T-cell (primary cell): ENCODE data around the gene KDM3A. TPM values are rescaled to one million over a fixed set of nuclear protein-coding genes. Genes with fewer than 3 reads are reported as not detected.
A peak's percentile ranks its signal among the peaks of the same experiment; 100 is the strongest.

Experiments
- ATAC-seq, 4 experiments: fragments of 200-7000 bp in 3 of 4; fragments of 150-1000 bp in 1 of 4; cut with Tn5 transposase; replicated peaks in 1 of 4; 1 replicate in 3 of 4; 2 replicates in 1 of 4; pipeline ENCODE4 v1.10.0; 2021; ENCODE audit warnings: moderate library complexity in 3 of 4, mild to moderate bottlenecking in 2 of 4, moderate number of reproducible peaks in 1 of 4
- CTCF ChIA-PET, 2 donors: fragments of 300-600 bp; sonication (Branson Sonifier 250); formaldehyde crosslinking; loops; one replicate each; lab custom pipeline; 2022; ENCODE audit warnings: antibody characterized with exemption in 2 of 2; lab: Charles Lee
- POLR2A ChIA-PET, 2 donors: fragments of 300-600 bp; sonication (Branson Sonifier 250); formaldehyde crosslinking; loops; one replicate each; lab custom pipeline; 2022; ENCODE audit warnings: antibody characterized with exemption in 2 of 2; lab: Charles Lee
- DNase-seq, 35 experiments: peaks; one replicate each; pipeline versions ENCODE4 v3.0.0 to v3.0.0-alpha.2; 2013 to 2023
- H3K27ac ChIP-seq: one replicate; pipeline ENCODE4 v1.5.1; 2013; ENCODE audit warnings: low read length
- H3K27me3 ChIP-seq, 2 experiments: replicated peaks in 1 of 2; 1 replicate in 1 of 2; 2 replicates in 1 of 2; pipeline versions ENCODE4 v1.6.1 to v1.7.0; 2013; ENCODE audit warnings: low read length in 1 of 2, mixed read lengths in 1 of 2; ENCODE audit not compliant: control insufficient read depth in 2 of 2, insufficient read depth in 2 of 2; ENCODE audit errors: extremely low read depth in 1 of 2
- H3K36me3 ChIP-seq, 2 donors: 1 replicate in 1 of 2; 2 replicates in 1 of 2; pipeline versions ENCODE4 v1.6.1 to v1.7.0; 2013; ENCODE audit warnings: low read length in 1 of 2; ENCODE audit not compliant: control insufficient read depth in 2 of 2, insufficient read depth in 1 of 2; ENCODE audit errors: extremely low read depth in 1 of 2
- H3K4me1 ChIP-seq, 2 experiments: 1 replicate in 1 of 2; 2 replicates in 1 of 2; pipeline versions ENCODE4 v1.6.1 to v1.7.0; 2013; ENCODE audit warnings: low read length in 2 of 2, mixed read lengths in 1 of 2; ENCODE audit not compliant: insufficient read depth in 2 of 2, control insufficient read depth in 1 of 2; ENCODE audit errors: extremely low read depth in 1 of 2
- H3K4me3 ChIP-seq, 2 donors: 1 replicate in 1 of 2; 2 replicates in 1 of 2; pipeline versions ENCODE4 v1.5.1 to v1.7.0; 2013; ENCODE audit warnings: mild to moderate bottlenecking in 2 of 2, low read length in 1 of 2, moderate library complexity in 1 of 2; ENCODE audit not compliant: control insufficient read depth in 1 of 2; ENCODE audit errors: extremely low read depth in 1 of 2
- H3K9me3 ChIP-seq: 2 replicates; pipeline ENCODE4 v1.7.0; 2013
- H3K27ac Mint-ChIP-seq, 2 donors: one replicate each; pipeline ENCODE4 v1.8.0; 2020 to 2021; ENCODE audit warnings: mild to moderate bottlenecking in 2 of 2, mixed read lengths in 2 of 2
- H3K27me3 Mint-ChIP-seq, 2 donors: one replicate each; pipeline ENCODE4 v1.8.0; 2021 to 2022; ENCODE audit warnings: mixed read lengths in 2 of 2
- H3K36me3 Mint-ChIP-seq: one replicate; pipeline ENCODE4 v1.8.0; 2021; ENCODE audit warnings: mixed read lengths
- H3K4me1 Mint-ChIP-seq, 3 donors: one replicate each; pipeline ENCODE4 v1.8.0; 2020 to 2022; ENCODE audit warnings: mixed read lengths in 3 of 3, mild to moderate bottlenecking in 1 of 3
- H3K4me3 Mint-ChIP-seq, 3 donors: one replicate each; pipeline ENCODE4 v1.8.0; 2020 to 2022; ENCODE audit warnings: mild to moderate bottlenecking in 3 of 3, mixed read lengths in 3 of 3, moderate library complexity in 3 of 3
- H3K9me3 Mint-ChIP-seq, 3 donors: one replicate each; pipeline ENCODE4 v1.8.0; 2020 to 2022; ENCODE audit warnings: mixed read lengths in 3 of 3
- WGBS: methylation state at CpG from one replicate; pipeline ENCODE4 v1.1.5; 2013; ENCODE audit warnings: missing lambda C conversion rate; ENCODE audit not compliant: insufficient coverage; 5-methylcytosine and 5-hydroxymethylcytosine counted together
- total RNA-seq, 35 experiments: library from RNA in 6 of 35; stranded (reverse) in 6 of 35; fragments of 120-200 nt in 1 of 35; gene quantifications; one replicate each; pipeline versions ENCODE4 v1.2.1 to v1.2.4 and lab custom pipeline; 2013 to 2026

KDM3A gene
- total RNA-seq, 5 donors from 2014 or later (not counting 1 experiment from before 2014, with no cell fraction given) = 140 to 168 (median 145) TPM

DNA sequence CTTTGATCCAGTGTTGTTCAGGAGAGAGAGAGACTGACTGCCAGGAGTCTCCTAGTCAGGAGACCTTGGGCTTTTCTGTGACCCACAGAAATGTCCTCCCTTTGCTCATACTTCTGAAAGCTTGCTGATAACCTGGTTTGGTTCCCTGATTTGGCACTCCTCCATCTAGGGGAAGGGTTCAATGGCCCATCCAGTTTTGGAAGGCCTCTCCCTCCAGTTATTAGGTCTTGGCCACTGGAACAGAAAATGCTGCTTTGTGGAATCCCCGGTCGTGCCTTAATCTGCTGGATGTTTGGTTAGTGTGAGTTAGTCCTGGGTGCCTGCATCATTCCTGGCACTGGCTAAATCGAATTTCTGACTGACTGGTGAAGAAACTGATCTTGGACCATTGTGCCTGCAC lies 35.7 kb downstream of the KDM3A start:
- Histone ChIP-seq H3K27ac (no peak overlapping the region), H3K27me3 (no peaks in the 10 kb centered on the region), H3K36me3 (peaks cover 23 to 94% of the 10 kb centered on the region in 2 donors), H3K4me1 (no peaks in the 10 kb centered on the region), H3K4me3 (no peak overlapping the region), H3K9me3 (no peaks in the 10 kb centered on the region)
- Mint-ChIP-seq H3K4me3 (no peak overlapping the region), H3K9me3 (no peaks in the 10 kb centered on the region), H3K4me1 (peaks cover 23 to 40% (median 34%) of the 10 kb centered on the region in 3 donors), H3K27me3 (no peaks in the 10 kb centered on the region), H3K27ac (peak overlapping the region in 1 of 2 donors; percentile 9), H3K36me3 (peaks cover 79% of the 10 kb centered on the region)
- ATAC-seq (no peak), DNase-seq (no peak)
- ChIA-PET CTCF (no interaction called here), POLR2A (interaction anchor here in 1 of 2 donors (1.5 kb wide), 1 partner anchor 10 kb away, joined by 3 read pairs; no protein-coding TSS in a partner anchor)
- WGBS = 100% methylated on average over 3 of the region's 3 CpGs

DNA sequence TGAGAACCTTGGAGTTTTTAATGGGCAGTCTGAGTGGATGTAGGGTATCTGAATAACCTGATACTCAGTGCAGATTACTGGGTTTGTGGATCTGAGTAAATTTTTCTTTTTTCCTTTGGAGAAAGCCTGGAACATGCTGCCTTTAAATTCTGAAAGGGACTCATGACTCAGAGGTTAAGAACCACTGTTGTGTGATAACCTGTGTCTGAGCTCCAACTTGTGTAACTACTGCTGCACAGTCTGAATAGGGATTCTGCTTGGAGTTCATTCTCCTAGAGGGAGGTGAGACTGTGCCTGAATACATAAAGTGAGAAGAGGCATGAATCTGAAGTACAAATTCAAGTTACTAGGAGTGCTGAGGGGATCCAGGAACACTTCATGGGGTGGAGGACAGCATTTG lies 36.2 kb downstream of the KDM3A start:
- H3K4me1 Mint-ChIP-seq = peaks cover 20 to 39% (median 34%) of the 10 kb centered on the region in 3 donors
- POLR2A ChIA-PET = interaction anchor here in 1 of 2 donors (1.9 kb wide), 1 partner anchor 10 kb away, joined by 4 read pairs; no protein-coding TSS in a partner anchor
- H3K9me3 Mint-ChIP-seq = no peaks in the 10 kb centered on the region
- CTCF ChIA-PET = no interaction called here
- Histone ChIP-seq H3K27me3 (no peaks in the 10 kb centered on the region), H3K9me3 (no peaks in the 10 kb centered on the region), H3K4me1 (no peaks in the 10 kb centered on the region), H3K4me3 (no peak overlapping the region), H3K36me3 (peaks cover 23 to 94% of the 10 kb centered on the region in 2 donors), H3K27ac (no peak overlapping the region)
- ATAC-seq (no peak), DNase-seq (no peak)
- H3K27me3 Mint-ChIP-seq = no peaks in the 10 kb centered on the region
- H3K36me3 Mint-ChIP-seq = peaks cover 82% of the 10 kb centered on the region
- H3K27ac Mint-ChIP-seq = peak overlapping the region in 1 of 2 donors; percentile 9
- no peak overlapping the region for H3K4me3 Mint-ChIP-seq

DNA sequence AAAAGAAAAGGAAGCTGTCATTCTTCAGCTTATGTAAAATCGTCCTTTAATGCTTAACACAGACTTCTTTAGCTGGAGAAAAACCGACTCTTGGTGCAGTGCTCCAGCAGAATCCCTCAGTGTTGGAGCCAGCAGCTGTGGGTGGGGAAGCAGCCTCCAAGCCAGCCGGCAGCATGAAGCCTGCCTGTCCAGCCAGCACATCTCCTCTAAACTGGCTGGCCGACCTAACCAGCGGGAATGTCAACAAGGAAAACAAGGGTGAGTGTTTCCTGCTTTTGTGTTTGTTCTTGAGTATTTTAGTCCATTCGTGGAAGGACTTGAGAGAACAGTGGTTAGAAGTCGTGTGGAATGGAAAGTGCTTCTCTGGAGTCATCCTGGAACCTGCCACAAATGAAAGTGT lies 38.9 kb downstream of the KDM3A start:
- Histone ChIP-seq H3K9me3 (no peaks in the 10 kb centered on the region), H3K27me3 (no peaks in the 10 kb centered on the region), H3K4me3 (no peak overlapping the region), H3K36me3 (peaks cover 20 to 96% of the 10 kb centered on the region in 2 donors), H3K4me1 (no peaks in the 10 kb centered on the region), H3K27ac (no peak overlapping the region)
- DNase-seq = no peak
- H3K4me3 Mint-ChIP-seq = no peak overlapping the region
- no peak for ATAC-seq
- no peaks in the 10 kb centered on the region for H3K27me3 Mint-ChIP-seq
- peaks cover 87% of the 10 kb centered on the region for H3K36me3 Mint-ChIP-seq
- peaks cover 13 to 25% (median 24%) of the 10 kb centered on the region in 3 donors for H3K4me1 Mint-ChIP-seq
- H3K9me3 Mint-ChIP-seq = no peaks in the 10 kb centered on the region
- H3K27ac Mint-ChIP-seq = no peak overlapping the region
- CTCF ChIA-PET = interaction anchor here in 1 of 2 donors (1.0 kb wide), 1 partner anchor 12 kb away, joined by 3 read pairs; no protein-coding TSS in a partner anchor
- POLR2A ChIA-PET = interaction anchor here (0.5 to 0.9 kb wide), 2 partner anchors 24 to 851 kb away, joined by 3 read pairs; no protein-coding TSS in a partner anchor
- WGBS = 80% methylated on average over 5 of the region's 7 CpGs

DNA sequence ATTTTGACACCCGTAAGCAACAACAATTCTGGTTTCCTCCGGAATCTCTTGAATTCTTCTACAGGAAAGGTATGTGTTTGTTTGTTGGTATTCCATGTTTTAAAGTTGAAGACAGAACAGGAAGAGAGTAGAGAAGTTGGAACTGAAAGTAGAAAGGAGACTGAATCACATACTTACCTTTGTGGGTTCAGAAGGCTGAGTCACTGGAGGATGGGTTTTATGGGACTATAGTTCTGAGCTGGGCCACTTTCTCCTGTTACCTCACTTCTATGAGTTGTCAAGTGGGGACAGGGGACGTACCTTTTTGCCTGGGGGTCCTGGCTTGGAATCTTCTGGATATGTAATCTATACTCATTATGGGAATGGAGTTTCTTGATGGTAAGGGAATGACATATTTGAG lies 40.9 kb downstream of the KDM3A start:
- peaks cover 20 to 97% of the 10 kb centered on the region in 2 donors for H3K36me3 ChIP-seq
- WGBS = no CpG with 5 or more reads among the region's 3 CpGs
- DNase-seq (no peak), ATAC-seq (no peak)
- H3K27ac ChIP-seq = no peak overlapping the region
- no peak overlapping the region for H3K4me3 ChIP-seq
- no peaks in the 10 kb centered on the region for H3K9me3 ChIP-seq
- H3K36me3 Mint-ChIP-seq = peaks cover 91% of the 10 kb centered on the region
- no peaks in the 10 kb centered on the region for H3K27me3 Mint-ChIP-seq
- H3K27me3 ChIP-seq = no peaks in the 10 kb centered on the region
- H3K27ac Mint-ChIP-seq = peak overlapping the region; percentile 61 to 63
- H3K4me1 Mint-ChIP-seq = peaks cover 13 to 23% (median 15%) of the 10 kb centered on the region in 3 donors
- ChIA-PET CTCF (no interaction called here), POLR2A (no interaction called here)
- no peak overlapping the region for H3K4me3 Mint-ChIP-seq
- no peaks in the 10 kb centered on the region for H3K9me3 Mint-ChIP-seq
- H3K4me1 ChIP-seq = no peaks in the 10 kb centered on the region

DNA sequence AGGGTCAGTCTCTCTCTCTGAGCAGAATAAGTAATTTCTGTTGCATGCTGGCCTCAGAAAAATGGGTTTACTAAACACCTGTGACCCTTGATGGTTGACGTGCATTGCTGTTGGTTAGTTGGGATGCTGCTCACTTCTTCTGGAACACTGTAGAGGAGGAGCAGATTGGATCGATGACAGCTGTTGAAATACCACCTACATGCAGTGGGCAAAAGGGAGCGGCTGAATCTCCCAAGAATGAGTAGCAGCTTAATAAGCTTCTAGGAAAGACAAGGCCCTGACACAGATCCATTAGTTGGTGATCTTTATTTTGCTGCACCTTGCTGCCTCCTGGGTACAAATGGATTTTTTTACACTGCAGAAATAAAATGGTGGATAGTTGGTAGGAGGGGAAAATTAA lies 43.2 kb downstream of the KDM3A start:
- Histone ChIP-seq H3K4me3 (no peak overlapping the region), H3K4me1 (no peaks in the 10 kb centered on the region), H3K9me3 (no peaks in the 10 kb centered on the region), H3K27me3 (no peaks in the 10 kb centered on the region), H3K36me3 (peaks cover 15 to 95% of the 10 kb centered on the region in 2 donors), H3K27ac (no peak overlapping the region)
- ChIA-PET CTCF (no interaction called here), POLR2A (no interaction called here)
- Mint-ChIP-seq H3K9me3 (no peaks in the 10 kb centered on the region), H3K27ac (no peak overlapping the region), H3K4me3 (no peak overlapping the region), H3K36me3 (peaks cover 89% of the 10 kb centered on the region), H3K27me3 (no peaks in the 10 kb centered on the region), H3K4me1 (peaks cover 5 to 20% (median 9%) of the 10 kb centered on the region in 3 donors)
- no CpG with 5 or more reads among the region's 3 CpGs for WGBS
- DNase-seq = no peak
- no peak for ATAC-seq

DNA sequence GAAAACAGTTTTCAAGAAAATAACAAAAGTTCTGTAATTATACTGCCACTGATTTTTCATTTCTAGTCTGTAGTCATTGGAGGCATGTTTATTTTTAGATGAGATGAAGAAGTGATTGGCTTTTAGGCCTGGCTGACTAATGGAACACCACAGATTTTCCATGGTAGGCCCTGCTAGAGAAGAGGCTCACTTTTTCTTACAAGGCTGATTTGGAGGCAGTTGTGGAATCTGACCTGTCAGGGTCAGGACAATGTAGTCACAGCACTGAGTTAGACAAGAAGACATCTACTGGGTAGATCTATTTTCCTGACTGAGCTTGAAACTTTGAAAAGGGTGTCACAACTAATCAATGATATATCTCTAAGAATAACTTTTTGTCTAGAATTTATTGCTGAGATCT lies 43.9 kb downstream of the KDM3A start:
- POLR2A ChIA-PET = no interaction called here
- no peaks in the 10 kb centered on the region for H3K4me1 ChIP-seq
- H3K36me3 ChIP-seq = peaks cover 12 to 95% of the 10 kb centered on the region in 2 donors
- Mint-ChIP-seq H3K4me3 (no peak overlapping the region), H3K27ac (peak overlapping the region; percentile 29 to 56), H3K27me3 (no peaks in the 10 kb centered on the region), H3K36me3 (peaks cover 90% of the 10 kb centered on the region), H3K9me3 (no peaks in the 10 kb centered on the region), H3K4me1 (peaks cover 5 to 20% (median 9%) of the 10 kb centered on the region in 3 donors)
- DNase-seq (no peak), ATAC-seq (no peak)
- H3K27me3 ChIP-seq = no peaks in the 10 kb centered on the region
- no peak overlapping the region for H3K4me3 ChIP-seq
- H3K27ac ChIP-seq = no peak overlapping the region
- CTCF ChIA-PET = no interaction called here
- no peaks in the 10 kb centered on the region for H3K9me3 ChIP-seq
